Measurements from ENCODE around the gene MAFF. TPM values are rescaled to one million over a fixed set of nuclear protein-coding genes. Genes with fewer than 3 reads are reported as not detected.

The MAFF gene
- total RNA-seq, 1 experiment from 2014 or later, result 26.0 TPM

DNA sequence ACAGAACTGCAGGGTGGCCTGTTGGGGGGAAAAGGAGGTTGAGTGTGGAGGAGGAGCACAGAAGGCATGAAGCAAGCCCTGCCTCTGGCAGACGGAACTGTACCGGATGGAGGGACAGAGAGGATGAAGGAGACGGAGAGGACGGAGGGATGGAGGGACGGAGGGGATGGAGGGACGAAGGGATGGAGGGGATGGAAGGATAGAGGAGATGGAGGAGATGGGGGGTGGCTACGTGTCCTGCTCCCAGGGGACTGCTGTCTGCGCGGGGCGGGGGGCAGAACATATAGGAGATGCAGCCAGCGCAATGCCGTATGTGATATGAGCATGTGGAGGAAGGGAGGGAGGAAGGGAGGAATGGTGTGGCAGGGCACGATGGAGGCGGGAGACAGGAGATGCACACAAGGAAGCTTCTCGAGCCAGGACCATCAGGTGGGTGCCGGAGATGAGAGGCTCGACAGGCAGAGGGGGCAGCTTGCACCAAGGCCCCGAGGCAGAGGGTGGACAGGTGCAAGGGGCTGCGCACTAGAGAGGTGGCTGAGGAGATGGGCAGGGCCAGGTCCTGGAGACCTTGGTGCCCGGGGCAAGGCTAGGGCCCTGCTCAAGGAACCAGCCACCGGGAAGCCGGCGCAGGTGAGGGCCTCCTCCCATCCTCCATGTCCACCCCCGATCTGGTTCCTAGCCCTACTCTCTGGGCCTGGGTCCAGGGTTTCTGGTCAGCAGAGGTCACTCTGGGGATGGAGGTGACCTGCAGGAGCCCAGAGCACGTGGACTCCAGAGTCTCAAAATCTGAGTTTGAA is 25.3 kb downstream of the MAFF start:
- Histone ChIP-seq H3K9me2 (ENCODE audit: insufficient read depth) (no peaks in the 10 kb centered on the region), H3K27ac (ENCODE audit: low read depth, low read length) (no peak overlapping the region; the same call in 1 of the 2 replicates), H2AFZ (ENCODE audit: low read depth, low read length, poor library complexity, severe bottlenecking) (no peak overlapping the region), H3K9me3 (ENCODE audit: control insufficient read depth in 1 of 2, insufficient read depth in 1 of 2, low read depth in 1 of 2, low read length in 2 of 2) (no peaks in the 10 kb centered on the region), H3K36me3 (ENCODE audit: control insufficient read depth in 1 of 2, insufficient read depth in 2 of 2, low read length in 2 of 2) (peaks cover 9 to 18% of the 10 kb centered on the region in 2 experiments; a peak in 3 of 4 replicates), H3K9ac (ENCODE audit: low read length) (no peak overlapping the region), H3K4me2 (ENCODE audit: low read length) (no peak overlapping the region), H3K4me3 (replicated peaks in 1 of 2; ENCODE audit: low read depth in 1 of 2, low read length in 2 of 2) (no peak overlapping the region), H4K20me1 (ENCODE audit: insufficient read depth) (no peaks in the 10 kb centered on the region), H3K79me2 (ENCODE audit: insufficient read depth, low read length) (no peaks in the 10 kb centered on the region), H3K27me3 (ENCODE audit: insufficient read depth, low read length) (no peaks in the 10 kb centered on the region), H3K4me1 (ENCODE audit: control insufficient read depth in 1 of 2, insufficient read depth in 2 of 2, low read length in 2 of 2) (peaks cover 22 to 34% of the 10 kb centered on the region in 2 experiments)
- intact Hi-C loops (cut with micrococcal nuclease), result loop anchor here (10.0 kb wide), 1 partner anchor 112 kb away; the partner anchor contains the start of gene BAIAP2L2
- ATAC-seq (no peak), DNase-seq (ENCODE audit: low read depth, low spot score) (no peak)
- BruUV-seq (replicated peaks), result no TSS peak
- RAD21 ChIA-PET (ENCODE audit: low non-redundant PET in 1 of 2, low total read pairs in 2 of 2, uncharacterized antibody in 2 of 2, unreplicated experiment in 2 of 2), result no interaction called here
- TF ChIP-seq ELF1 (IDR thresholded peaks at IDR 0.05; ENCODE audit: borderline replicate concordance, low read depth) (no peak), EGR1 (IDR thresholded peaks at IDR 0.05; ENCODE audit: low read depth) (no peak), ZFX (IDR thresholded peaks at IDR 0.05) (no peak)
- TF ChIP-seq, protein P1, sequence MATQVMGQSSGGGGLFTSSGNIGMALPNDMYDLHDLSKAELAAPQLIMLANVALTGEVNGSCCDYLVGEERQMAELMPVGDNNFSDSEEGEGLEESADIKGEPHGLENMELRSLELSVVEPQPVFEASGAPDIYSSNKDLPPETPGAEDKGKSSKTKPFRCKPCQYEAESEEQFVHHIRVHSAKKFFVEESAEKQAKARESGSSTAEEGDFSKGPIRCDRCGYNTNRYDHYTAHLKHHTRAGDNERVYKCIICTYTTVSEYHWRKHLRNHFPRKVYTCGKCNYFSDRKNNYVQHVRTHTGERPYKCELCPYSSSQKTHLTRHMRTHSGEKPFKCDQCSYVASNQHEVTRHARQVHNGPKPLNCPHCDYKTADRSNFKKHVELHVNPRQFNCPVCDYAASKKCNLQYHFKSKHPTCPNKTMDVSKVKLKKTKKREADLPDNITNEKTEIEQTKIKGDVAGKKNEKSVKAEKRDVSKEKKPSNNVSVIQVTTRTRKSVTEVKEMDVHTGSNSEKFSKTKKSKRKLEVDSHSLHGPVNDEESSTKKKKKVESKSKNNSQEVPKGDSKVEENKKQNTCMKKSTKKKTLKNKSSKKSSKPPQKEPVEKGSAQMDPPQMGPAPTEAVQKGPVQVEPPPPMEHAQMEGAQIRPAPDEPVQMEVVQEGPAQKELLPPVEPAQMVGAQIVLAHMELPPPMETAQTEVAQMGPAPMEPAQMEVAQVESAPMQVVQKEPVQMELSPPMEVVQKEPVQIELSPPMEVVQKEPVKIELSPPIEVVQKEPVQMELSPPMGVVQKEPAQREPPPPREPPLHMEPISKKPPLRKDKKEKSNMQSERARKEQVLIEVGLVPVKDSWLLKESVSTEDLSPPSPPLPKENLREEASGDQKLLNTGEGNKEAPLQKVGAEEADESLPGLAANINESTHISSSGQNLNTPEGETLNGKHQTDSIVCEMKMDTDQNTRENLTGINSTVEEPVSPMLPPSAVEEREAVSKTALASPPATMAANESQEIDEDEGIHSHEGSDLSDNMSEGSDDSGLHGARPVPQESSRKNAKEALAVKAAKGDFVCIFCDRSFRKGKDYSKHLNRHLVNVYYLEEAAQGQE (IDR thresholded peaks at IDR 0.05; ENCODE audit: low read depth), result no peak
- POLR2A ChIA-PET, result no interaction called here
- CTCF ChIA-PET, result interaction anchor here (2.2 kb wide), 1 partner anchor 175 kb away, joined by 9 read pairs; no protein-coding TSS in a partner anchor
